ENCODE results near the gene C15orf39. TPM values are rescaled to one million over a fixed set of nuclear protein-coding genes. Genes with fewer than 3 reads are reported as not detected.
"Not testable (repeated sequence)": the region's sequence is repeated elsewhere in the genome, so short reads cannot be mapped to it uniquely, and the experiment has no call there.

C15orf39 gene
- total and polyA plus RNA-seq, 9 of the 15 experiments (the other 6 are each of a cell fraction or from before 2014, with no cell fraction given), result 0.31 to 29.8 (median 4.4) TPM

- Histone ChIP-seq H4K20me1 (replicated peaks; ENCODE audit: control insufficient read depth, insufficient read depth, low read length) (peaks cover 8% of the 10 kb centered on the region), H2AFZ (ENCODE audit: low read depth, low read length) (no peak overlapping the region), H3K9me3 (replicated peaks; ENCODE audit: control insufficient read depth, insufficient read depth, low read depth, low read length) (no peaks in the 10 kb centered on the region), H3K4me1 (replicated peaks in 1 of 2; ENCODE audit: control insufficient read depth in 2 of 2, insufficient read depth in 2 of 2, low read length in 2 of 2) (peaks cover 0 to 7% of the 10 kb centered on the region in 2 experiments; a peak in 1 of 5 replicates), H3K79me2 (ENCODE audit: control insufficient read depth, insufficient read depth, low read length) (no peaks in the 10 kb centered on the region), H3K9me1 (ENCODE audit: control insufficient read depth, insufficient read depth, low read length) (no peaks in the 10 kb centered on the region), H3K4me2 (ENCODE audit: insufficient read depth, low read length) (no peak overlapping the region), H3K36me3 (ENCODE audit: control insufficient read depth, insufficient read depth, low read length) (no peaks in the 10 kb centered on the region), H3K27ac (ENCODE audit: extremely low read depth, low read depth, low read length) (no peak overlapping the region), H3K4me3 (no peak overlapping the region), H3K9ac (ENCODE audit: insufficient read depth in 1 of 2, low read depth in 2 of 2, low read length in 2 of 2) (peak overlapping the region in 1 of 2 experiments; percentile 10; a peak in 1 of 4 replicates), H3K27me3 (ENCODE audit: control insufficient read depth in 2 of 2, insufficient read depth in 2 of 2, low read length in 2 of 2) (peaks cover under 1 to 50% of the 10 kb centered on the region in 2 experiments; a peak in 4 of 5 replicates)
- in situ Hi-C loops (cut with MboI), result loop anchor here (10.0 kb wide), 1 partner anchor 1153 kb away; the partner anchor contains the start of gene GOLGA6A
- ATAC-seq (no peak; the same call in 2 of the 3 replicates), DNase-seq (ENCODE audit: extremely low read depth in 1 of 4, low spot score in 3 of 4) (peak in 1 of 4 experiments; percentile 2), FAIRE-seq (no peak)
- BruUV-seq (replicated peaks), result no TSS peak
- WGBS (ENCODE audit: insufficient coverage, low coverage, missing lambda C conversion rate), result 0% methylated on average over 5 of the region's 5 CpGs
- intact Hi-C loops (cut with micrococcal nuclease), result no loop called here
- TF ChIP-seq HMG20A (CRISPR knock-in tag; conservative IDR thresholded peaks at IDR 0.05) (no peak), HNRNPH1 (optimal IDR thresholded peaks at IDR 0.05; ENCODE audit: low read depth, low read length) (no peak), ZNF780A (CRISPR knock-in tag; IDR thresholded peaks at IDR 0.05) (no peak), ZBTB49 (CRISPR knock-in tag; IDR thresholded peaks at IDR 0.05; ENCODE audit: borderline replicate concordance) (no peak), CHD4 (IDR thresholded peaks at IDR 0.05; ENCODE audit: insufficient read depth, insufficient replicate concordance, low read depth, low read length, poor library complexity, severe bottlenecking) (no peak), SRSF9 (IDR thresholded peaks at IDR 0.05; ENCODE audit: borderline replicate concordance, low read depth, low read length) (no peak), ATF4 (CRISPR knock-in tag; IDR thresholded peaks at IDR 0.05) (no peak), NCOR1 (IDR thresholded peaks at IDR 0.05) (no peak), PYGO2 (tag; IDR thresholded peaks at IDR 0.05) (no peak), ZNF79 (CRISPR knock-in tag; IDR thresholded peaks at IDR 0.05; ENCODE audit: low read depth) (no peak)
- CTCF ChIA-PET (ENCODE audit: low intra/inter-chr PET ratio), result no interaction called here
- POLR2A ChIA-PET, result interaction anchor here (1.4 kb wide), 1 partner anchor 8 kb away, joined by 4 read pairs; no protein-coding TSS in a partner anchor
Measured at GRCh38 chr15:75238150-75238549, 36.5 kb downstream of the C15orf39 start.

DNA sequence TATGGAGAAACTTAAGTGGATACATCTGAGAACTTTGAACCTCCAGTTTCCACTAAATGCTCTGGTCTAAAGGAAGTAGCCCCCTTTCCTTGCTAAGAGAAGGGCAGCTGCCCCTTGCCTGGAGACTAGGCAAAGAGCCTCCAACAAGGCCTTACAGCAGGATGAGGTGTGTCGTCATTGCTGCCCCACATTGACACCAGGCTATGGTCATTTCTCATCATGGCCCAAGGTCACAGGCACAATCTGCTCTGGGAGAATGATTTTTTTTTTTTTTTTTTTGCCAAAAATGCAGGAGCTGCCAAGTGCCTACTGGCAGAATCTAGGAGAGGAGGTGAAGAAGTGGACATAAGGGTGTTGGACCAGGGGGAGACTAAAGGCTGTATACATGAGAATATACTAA is 44.1 kb downstream of the C15orf39 start:
- H3K9me1 ChIP-seq (ENCODE audit: control insufficient read depth, insufficient read depth, low read length); FAIRE-seq; intact Hi-C loops (cut with micrococcal nuclease); in situ Hi-C loops (cut with MboI); H3K4me3 ChIP-seq; DNase-seq (ENCODE audit: extremely low read depth in 1 of 4, low spot score in 3 of 4); H3K9ac ChIP-seq (ENCODE audit: insufficient read depth in 1 of 2, low read depth in 2 of 2, low read length in 2 of 2); BruUV-seq (replicated peaks); H4K20me1 ChIP-seq (replicated peaks; ENCODE audit: control insufficient read depth, insufficient read depth, low read length); CTCF ChIA-PET (ENCODE audit: low intra/inter-chr PET ratio); H3K4me1 ChIP-seq (replicated peaks in 1 of 2; ENCODE audit: control insufficient read depth in 2 of 2, insufficient read depth in 2 of 2, low read length in 2 of 2); H3K4me2 ChIP-seq (ENCODE audit: insufficient read depth, low read length); H3K27ac ChIP-seq (ENCODE audit: extremely low read depth, low read depth, low read length); H3K79me2 ChIP-seq (ENCODE audit: control insufficient read depth, insufficient read depth, low read length); ATAC-seq; H3K9me3 ChIP-seq (replicated peaks; ENCODE audit: control insufficient read depth, insufficient read depth, low read depth, low read length); H2AFZ ChIP-seq (ENCODE audit: low read depth, low read length); POLR2A ChIA-PET; H3K36me3 ChIP-seq (ENCODE audit: control insufficient read depth, insufficient read depth, low read length): not testable (repeated sequence)
- peaks cover 15 to 31% of the 10 kb centered on the region in 2 experiments for H3K27me3 ChIP-seq (ENCODE audit: control insufficient read depth in 2 of 2, insufficient read depth in 2 of 2, low read length in 2 of 2)
- WGBS (ENCODE audit: insufficient coverage, low coverage, missing lambda C conversion rate), result 0% methylated on average over 1 of the region's 1 CpG
